ENCODE data around the gene SMAP2.

DNA sequence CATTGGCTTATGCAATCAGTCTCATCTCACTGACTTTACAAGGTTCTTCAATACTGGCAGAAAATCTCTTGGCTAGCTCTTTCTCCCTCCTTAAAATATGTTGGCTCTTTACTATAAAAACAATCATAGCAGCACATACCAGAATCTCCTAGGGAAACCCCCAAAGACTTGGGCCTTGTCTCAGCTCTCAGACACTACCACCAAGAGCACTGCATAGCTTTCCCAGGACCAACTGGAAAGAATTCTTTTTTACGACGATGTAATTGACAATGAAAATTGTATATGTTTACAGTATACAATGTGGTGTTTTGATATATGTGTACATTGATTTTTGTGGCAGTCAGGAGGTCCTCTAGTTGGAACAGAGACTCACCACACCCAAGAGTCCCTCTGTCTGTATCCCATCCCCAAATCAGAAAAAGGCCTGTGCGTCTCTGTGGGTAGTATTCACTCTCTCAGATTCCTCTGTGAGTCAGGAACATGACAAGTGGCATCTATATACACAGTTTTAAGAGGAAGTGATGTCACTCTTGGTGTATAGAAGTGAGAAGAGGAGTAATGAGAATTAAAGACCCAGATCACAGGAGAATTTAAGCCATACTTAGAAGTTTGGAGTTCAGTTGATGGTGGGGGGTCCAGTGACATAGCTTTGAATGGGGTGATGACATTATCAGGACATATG is 21.1 kb downstream of the SMAP2 start:
- TF ChIP-seq, protein P1, sequence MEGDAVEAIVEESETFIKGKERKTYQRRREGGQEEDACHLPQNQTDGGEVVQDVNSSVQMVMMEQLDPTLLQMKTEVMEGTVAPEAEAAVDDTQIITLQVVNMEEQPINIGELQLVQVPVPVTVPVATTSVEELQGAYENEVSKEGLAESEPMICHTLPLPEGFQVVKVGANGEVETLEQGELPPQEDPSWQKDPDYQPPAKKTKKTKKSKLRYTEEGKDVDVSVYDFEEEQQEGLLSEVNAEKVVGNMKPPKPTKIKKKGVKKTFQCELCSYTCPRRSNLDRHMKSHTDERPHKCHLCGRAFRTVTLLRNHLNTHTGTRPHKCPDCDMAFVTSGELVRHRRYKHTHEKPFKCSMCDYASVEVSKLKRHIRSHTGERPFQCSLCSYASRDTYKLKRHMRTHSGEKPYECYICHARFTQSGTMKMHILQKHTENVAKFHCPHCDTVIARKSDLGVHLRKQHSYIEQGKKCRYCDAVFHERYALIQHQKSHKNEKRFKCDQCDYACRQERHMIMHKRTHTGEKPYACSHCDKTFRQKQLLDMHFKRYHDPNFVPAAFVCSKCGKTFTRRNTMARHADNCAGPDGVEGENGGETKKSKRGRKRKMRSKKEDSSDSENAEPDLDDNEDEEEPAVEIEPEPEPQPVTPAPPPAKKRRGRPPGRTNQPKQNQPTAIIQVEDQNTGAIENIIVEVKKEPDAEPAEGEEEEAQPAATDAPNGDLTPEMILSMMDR (IDR thresholded peaks at IDR 0.05), result no peak
- TF ChIP-seq POLR2A (IDR thresholded peaks at IDR 0.05), result no peak

Data from heart left ventricle (tissue), 13 donors.